ENCODE results near the gene MSLN.
"Not testable (repeated sequence)": the region's sequence is repeated elsewhere in the genome, so short reads cannot be mapped to it uniquely, and the experiment has no call there.

The MSLN gene

DNA sequence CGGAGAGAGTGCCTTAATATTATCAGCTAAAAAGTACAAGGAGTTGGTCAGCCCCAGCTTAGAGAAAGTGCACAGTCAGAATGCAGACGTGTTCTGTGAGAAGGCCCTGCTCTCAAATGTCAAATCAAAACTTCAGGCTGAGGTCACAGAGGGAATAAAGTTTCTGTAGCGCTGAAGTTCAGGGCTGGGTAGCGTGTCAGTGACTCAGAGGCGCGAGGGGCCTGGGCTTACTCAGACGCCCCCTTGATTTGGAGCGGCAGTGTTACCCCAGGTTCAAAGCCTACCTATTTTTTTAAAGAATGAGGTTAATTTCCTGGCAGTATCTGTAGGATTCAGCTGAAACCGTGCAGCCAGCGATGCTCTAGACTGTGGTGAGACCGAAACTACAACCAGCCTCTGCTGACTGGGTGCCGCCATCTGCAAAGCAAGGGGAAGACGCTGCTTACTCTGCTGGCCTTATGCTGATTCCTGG lies 24.5 kb upstream of the MSLN start:
- no peak for DNase-seq (ENCODE audit: low spot score)

DNA sequence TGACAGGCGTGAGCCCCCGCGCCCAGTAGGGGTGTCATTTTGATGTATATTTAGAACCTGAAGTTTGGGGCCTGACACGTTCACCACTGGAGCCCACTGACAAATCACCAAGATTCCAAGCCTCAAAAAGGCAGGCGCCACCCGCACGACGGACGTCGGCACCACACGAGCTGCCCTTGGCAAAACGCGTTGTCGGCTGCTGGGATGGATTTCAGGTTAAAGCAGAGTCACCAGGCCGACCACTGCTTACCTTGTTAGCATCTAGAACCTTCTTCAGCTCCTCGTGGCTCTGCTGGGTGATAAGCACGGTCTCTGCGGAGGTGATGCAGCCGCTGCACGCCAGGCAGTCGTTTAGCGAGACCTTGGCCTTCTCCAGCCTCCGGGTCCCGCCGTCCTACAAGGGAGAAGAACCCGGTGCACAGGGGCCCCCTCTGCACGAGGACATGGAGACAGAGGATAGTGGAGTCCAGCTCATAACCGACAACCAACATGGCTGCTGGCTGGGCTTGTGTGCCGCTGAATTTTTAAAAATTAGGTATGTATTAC lies 23.5 kb upstream of the MSLN start:
- no peak for DNase-seq (ENCODE audit: low spot score)

DNA sequence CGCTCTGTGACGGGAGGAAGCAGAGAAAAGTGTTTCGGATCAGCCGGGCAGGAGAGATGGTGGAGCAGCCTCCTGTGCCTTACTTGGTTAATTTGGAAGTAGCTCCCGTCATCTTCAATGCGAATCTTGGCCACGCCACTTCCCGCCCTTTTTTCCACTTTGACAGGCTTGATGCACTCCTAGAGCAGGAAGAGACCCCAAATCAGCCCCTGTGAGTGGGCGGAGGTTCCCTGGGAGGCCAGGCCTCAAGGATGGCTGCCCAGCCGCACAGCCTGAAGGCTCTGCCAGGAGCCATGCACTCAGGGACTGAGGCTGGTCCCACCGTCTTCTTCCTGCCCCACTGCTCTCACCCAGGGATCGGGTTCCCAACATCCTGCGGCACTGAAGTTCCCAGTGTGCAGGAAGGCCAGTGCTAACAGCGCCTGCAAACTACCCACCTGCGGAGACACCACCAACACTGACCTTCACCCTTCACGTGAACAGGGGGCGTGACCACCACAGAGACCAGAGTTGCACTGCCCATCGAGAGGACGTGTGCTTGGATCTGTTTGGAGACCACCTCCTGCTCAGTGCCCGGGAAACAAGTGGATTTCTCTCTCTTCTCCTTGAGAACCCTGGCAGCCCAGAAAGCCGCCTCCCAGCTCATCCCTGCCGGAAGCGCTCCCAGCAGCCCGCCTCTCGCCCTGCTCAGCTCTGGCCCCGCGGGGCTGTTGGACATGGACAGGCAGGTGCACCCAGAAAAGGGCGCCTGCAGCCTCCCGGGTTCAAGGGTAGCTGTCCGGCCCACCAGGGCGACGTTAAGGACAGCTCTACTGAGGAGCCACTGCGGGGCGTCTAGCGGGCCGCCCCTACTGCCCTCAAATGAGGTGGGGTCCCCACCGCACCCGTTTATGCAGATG lies 20.7 kb upstream of the MSLN start:
- no peak for DNase-seq (ENCODE audit: low spot score)

DNA sequence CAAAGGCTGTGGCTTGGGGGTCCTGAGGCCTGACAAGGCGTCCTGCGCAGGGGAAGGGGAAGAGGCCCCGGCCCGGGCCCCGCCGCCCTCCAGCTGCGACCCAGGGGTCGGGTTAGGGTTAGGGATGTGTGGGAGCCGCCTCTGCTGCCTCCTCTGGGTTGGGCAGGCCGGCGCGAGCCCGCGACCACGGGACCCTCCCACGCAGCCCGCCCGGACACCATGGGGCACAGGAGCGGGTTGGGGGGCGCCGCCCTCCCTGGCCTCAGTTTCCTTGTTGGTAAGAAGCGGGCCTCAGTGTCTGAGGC lies 20.1 kb upstream of the MSLN start:
- peak; percentile 42 for DNase-seq (ENCODE audit: low spot score)

DNA sequence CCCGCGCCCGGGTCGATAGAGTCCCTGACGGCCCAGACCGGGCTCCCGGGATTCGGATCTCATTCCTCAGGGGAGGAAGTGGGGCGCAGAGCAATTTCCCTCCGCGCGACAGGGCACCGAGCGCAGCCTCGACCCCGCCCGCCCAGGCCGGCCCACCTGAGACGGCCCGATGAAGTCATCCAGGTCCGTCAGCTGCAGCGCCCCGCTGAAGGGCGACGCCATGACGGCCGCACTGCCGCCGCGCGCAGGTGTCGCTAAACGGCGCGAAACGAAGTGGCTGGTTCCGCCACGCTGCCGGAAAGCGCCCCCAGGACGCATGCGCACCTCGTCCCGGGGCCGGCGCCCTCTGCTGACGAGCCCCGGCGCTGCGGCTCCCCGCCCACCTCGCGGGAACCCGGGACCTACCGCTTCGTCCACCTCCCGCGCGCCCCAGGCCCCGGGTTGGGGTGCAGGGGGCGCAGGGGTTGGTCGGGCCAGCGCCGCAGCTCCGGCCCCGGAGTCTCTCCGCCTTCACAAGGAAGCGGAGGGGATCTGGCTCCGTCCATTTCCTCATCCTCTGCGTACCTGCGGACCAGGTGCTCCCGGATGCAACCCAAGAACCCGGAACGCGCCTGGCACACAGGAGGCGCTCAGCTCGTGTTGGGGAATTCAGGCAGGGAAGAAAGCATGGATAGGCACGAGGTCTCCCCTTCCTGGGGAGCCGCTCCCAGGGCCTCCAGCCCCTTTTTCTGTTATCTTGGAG lies 19.6 kb upstream of the MSLN start, which contains the start of gene CIAO3:
Gene CIAO3 (minus strand): TSS at position 234 of the 742 bp plus-strand sequence. CDS start 12 bp downstream, at position 222.
- peak; percentile 99 for DNase-seq (ENCODE audit: low spot score)

DNA sequence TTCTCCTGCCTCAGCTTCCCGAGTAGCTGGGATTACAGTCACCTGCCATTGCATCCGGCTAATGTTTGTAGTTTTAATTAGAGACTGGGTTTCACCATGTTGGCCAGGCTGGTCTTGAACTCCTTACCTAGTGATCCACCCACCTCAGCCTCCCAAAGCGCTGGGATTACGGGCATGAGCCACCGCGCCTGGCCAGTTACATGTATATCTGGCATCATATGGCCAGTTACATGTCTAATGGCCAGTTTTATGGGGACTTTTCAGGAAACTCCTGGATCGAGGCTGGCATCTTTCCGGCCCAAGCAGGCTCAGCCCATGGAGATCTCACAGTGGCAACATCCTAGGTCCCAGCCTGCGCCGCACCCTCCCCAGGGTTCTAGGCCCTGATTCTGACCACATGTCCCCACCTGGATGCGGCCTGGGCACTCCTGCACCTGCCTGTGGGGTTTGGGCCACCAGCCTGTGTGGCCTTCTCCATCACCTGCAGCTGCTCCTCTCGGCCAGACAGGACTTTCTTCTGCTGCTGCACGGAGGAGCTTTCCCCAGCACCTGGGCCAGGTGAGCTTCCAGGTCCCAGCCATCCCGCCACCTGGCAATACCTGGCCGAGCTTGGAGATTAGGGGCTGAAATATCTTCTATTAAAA lies 18.4 kb upstream of the MSLN start:
- no peak for DNase-seq (ENCODE audit: low spot score)

DNA sequence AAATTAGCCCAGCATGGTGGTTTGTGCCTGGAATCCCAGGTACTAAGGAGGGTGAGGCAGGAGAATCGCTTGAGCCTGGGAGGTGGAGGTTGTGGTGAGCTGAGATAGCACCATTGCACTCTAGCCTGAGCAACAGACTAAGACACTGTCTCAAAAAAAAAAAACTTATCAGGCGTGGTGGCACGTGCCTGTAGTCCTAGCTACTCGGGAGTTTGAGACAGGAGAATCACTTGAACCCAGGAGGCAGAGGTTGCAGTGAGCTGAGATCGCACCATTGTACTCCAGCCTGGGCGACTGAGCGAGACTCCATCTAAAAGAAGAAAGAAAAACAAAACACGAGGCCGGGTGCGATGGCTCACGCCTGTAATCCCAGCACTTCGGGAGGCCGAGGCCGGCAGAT lies 17.6 kb upstream of the MSLN start:
- not testable (repeated sequence) for DNase-seq (ENCODE audit: low spot score)

DNA sequence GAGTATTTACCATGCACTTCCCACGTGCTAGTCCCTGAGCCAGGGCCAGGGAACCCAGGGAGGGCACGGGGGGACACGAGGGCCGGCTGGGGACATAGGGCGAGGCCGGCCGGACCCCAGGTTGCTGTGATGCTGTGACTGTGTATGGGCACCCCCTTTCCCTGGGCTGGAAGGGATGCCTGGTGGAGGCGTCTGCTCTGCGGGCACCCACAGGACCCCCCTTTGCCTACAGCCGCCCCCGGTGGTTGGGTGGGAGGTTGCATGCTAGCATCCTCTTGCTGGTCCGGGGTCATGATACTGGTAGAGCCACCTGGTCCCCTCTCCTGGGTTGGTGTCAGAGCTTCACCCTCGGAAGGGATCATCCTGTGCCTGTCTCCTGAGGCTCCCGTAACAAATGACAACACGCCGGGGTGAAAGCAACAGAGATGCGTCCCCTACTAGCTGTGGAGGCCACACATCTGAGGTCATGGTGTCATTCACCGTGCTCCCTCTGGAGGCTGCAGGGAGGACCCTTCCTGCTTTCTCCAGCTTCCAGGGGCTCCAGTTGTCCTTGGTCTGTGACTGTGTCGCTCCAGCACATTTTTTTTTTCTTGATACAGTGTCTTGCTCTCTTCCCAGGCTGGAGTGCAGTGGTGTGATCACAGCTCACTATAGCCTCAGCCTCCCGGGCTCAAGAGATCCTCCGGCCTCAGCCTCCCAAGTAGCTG lies 16.6 kb upstream of the MSLN start:
- no peak for DNase-seq (ENCODE audit: low spot score)

DNA sequence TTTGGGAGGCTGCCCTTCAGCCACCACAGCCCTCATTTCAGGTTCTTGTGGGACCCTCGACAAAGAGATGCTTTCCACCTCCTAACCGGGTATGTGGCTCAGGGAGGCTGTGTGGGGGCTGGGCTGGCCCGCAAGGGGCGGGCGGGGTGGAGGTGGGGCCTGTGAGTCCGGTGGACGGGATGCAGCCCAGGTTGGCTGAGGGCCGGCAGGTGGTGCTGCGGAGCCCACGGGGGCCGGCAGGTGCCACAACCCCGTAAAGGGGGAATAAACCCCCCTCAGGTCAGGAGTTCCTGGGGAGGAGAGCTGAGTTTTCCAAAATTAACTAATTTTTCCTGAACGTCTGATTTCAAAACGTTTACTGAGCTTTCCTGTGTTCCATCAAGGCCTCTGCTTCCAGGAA lies 14.8 kb upstream of the MSLN start:
- no peak for DNase-seq (ENCODE audit: low spot score)

DNA sequence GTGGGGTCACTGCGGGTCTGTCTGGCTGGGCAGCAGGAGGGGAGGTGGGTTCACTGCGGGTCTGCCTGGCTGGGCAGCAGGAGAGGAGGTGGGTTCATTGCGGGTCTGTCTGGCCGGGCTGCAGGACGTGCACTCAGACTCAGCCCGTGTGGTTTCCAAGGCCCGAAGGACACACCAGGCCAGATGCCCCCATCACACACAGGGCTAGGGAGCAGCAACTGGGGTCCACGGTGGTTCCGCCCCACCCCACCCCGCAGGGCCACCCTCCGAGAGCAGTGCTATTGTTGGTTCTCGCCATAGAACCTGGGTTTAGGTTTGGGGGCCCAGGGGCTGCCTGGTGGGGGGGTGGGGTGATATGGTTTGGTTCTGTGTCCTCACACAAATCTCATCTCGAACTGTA lies 13.9 kb upstream of the MSLN start:
- no peak for DNase-seq (ENCODE audit: low spot score)

DNA sequence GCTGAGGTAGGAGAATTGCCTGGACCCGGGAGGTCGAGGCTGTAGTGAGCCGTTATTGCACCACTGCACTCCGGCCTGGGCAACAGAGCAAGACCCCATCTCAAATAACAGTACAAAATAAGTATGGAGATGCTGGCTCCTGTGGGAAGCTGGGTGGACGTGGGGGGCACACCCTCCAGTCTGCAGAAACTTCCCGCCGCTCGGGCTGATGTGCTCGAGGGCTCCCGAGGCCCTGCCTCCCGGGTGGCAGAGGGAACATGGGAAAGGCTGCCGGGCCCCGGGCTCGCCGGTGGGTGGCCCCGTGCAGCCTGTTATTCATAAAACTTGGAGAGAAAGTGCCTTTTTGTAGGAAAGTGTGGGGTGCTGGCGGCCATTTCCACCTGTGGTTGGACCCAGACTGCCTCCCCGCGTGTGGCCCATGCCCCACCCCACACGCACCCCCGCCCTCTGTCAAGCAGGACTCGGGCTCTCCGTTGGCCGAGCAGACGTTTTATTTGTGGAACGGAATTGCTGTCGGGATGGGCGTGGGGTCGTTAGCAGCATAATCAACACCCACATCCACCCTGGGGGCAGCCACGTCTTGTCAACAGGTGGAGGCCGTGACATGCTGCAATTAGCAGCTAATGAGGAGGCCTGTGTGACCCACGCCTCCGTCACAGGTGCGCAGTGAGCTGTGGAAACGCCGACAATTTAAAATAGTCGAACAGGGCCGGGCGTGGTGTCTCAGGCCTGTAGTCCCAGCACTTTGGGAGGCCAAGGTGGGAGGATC lies 12.4 kb upstream of the MSLN start:
- no peak for DNase-seq (ENCODE audit: low spot score)

DNA sequence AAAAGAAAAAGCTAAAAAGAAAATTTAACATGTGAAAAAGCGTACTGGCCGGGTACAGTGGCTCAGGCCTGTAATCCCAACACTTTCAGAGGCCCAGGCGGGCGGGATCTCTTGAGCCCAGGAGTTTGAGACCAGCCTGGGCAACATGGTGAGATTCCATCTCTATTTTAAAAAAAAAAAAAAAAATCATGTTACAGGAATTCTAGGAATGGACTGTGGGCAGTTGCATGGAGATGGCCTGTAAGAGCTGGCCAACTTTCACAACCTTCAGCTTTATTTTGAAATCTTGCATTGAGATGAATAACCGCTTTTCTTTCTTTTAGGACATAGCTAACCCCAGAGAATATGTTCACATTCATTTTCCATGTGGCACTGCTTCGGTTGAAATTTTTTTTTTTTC lies 11.5 kb upstream of the MSLN start:
- DNase-seq (ENCODE audit: low spot score): peak; percentile 87

DNA sequence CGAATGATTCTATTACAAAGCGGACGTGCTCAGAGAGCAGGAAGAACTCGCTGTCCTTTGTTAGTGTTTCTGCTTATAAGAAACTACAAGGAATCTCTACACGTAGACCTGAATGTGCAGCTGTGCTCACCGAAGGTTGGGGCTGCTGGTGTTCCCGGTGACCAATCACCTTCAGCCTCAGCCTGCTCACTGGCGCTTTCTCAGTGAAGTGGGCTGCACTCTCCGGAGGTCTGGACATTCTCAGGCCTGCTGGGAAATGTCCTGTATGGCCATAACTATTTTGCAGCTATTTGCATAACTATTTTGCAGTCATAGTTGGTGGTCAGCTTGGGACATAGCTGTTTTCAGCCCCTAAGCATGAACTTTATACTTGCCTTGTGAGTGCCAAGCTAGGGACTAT lies 10.0 kb upstream of the MSLN start:
- DNase-seq (ENCODE audit: low spot score): no peak

DNA sequence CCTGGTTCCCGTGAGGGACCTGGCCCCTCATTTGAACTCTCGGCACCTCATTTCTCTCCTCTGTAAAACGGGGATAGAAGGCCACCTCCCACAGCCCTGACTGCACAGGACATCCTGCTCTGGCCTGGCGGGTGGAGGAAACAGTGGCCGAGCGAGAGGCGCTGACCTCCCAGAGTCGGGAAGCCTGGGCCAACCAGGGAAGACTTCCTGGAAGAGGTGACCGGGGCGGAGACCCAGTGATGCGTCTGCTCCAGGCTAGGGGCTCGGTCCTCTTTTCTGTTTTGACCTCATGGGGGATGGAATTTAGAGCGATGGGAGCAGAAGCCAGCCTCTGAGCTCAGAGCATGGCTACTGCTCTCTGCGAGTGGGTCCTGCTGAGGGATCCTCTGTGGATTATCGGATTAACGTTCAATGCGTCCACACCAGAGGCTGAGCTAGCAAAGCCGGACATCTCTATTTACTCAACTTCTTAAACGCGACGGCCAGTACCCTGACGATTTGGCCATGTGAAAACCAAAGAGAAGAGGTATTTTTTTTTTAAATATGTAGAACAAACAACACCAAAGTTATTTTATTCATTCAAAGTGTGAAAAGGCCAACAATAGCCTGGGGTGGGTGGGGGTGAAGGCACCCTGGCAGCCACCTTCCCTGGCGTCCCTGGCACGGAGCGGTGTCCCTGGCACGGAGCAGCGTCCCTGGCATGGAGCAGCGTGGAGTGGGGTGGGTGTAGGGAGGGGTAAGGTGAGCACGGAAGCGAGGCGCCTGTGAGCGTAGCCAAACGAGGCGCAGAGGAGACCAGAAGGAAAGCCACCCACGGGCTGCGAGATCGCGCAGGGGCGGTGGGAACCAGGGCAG lies 9.2 kb upstream of the MSLN start:
- DNase-seq (ENCODE audit: low spot score): no peak

DNA sequence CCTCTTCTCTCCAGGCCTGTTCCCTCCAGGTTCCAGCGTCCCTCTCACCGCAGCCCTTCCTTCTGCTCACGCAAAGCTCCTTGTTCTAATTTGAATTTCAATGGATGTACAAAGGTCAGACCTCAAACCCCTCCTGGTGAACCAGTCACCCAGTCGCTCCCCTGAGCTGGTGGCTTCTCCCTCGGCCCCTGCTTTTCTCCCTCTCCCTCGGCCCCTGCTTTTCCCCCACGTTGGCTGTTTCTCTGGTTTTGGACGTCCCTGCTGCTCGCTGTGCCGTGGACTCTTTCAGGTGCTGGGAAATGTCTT lies 8.6 kb upstream of the MSLN start:
- DNase-seq (ENCODE audit: low spot score): no peak

DNA sequence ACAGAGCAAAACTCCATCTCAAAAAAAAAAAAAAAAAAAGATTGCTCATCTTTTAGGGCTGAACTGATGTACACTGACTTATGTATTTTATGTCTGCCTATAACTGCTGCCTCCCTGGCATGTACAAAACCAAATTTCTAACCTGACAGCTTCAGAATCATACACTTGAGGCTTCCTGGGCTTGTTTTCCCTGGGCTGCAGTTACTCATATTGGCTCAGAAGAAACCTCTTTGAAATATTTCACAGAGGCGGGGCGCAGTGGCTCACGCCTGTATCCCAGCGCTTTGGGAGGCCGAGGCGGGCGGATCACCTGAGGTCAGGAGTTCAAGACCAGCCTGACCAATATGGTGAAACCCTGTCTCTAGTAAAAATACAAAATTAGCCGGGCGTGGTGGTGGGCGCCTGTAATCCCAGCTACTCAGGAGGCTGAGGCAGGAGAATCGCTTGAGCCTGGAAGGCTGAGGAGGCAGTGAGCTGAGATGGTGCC lies 6.4 kb upstream of the MSLN start:
- DNase-seq (ENCODE audit: low spot score): not testable (repeated sequence)

DNA sequence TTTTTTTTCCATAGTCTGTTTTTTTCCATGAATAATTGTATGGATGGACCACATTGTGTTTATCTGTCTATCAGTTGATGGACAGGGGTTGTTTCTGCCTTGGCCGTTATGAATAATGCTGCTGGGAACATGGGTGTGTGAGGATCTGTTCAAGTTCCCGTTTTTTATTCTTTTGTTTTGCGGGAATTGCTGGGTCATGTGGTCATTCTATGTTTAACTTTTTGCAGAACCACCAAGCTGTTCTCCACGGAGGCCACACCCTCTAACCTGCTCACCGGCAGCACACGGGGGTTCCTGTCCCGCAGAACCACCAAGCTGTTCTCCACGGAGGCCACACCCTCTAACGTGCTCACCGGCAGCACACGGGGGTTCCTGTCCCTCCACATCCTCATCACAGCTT lies 5.9 kb upstream of the MSLN start:
- DNase-seq (ENCODE audit: low spot score): no peak

DNA sequence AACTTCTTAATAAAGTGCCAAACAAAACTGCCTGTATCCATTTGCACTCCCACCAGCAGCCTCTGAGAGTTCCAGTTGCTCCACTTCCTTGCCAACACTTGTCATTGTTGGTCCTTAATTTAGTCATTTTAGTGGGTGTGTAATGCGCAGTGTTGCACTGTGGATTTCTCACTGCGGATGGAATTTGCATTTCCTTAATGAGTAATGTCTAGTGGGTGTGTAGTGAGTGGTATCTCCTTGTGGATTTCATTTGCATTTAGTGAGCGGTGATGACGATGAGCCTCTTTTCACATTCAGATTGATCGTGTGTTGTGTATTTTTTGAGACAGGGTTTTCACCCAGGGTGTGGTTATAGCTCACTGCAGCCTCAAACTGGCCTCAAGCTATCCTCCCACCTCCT lies 4.1 kb upstream of the MSLN start:
- DNase-seq (ENCODE audit: low spot score): no peak

DNA sequence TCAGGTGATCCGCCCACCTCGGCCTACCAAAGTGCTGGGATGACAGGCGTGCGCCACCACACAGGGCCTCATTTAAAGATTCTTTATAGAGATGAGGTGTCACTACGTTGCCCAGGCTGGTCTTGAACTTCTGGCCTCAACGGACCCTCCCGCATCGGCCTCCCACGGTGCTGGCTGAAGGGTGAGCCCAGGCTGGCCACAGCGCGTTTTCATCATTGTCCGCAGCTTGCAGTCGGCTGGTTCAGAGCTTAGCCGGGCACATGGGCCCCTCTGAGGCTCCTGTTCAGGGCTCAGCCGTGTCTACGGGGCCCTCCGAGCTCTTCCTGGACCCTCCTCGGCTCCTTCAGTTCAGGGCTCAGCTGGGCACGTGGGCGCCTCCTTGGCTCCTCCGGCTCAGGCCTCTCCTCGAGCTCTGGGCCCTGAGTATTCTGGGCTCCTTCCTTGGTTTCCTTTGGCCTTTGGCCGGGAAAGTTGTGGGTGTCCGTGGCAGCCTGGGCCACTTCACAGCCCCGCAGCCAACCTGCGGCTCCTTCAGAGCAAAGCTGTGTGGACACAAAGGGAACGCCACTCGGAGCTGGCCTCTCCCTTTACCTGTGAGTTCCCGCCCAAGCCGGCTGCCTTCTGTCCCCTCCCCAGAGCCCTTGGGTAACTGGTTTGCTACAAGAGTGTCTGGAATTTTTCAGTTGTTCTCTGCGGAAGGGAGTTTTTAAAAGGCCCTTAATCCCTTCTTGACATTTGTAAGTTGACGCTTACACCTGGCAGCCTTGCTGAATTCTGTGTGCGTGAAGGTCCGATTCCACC lies 1.2 kb upstream of the MSLN start:
- no peak for DNase-seq (ENCODE audit: low spot score)

Data from AG08396 (cell line).